ENCODE data around the gene USH1C.

Gene USH1C

DNA sequence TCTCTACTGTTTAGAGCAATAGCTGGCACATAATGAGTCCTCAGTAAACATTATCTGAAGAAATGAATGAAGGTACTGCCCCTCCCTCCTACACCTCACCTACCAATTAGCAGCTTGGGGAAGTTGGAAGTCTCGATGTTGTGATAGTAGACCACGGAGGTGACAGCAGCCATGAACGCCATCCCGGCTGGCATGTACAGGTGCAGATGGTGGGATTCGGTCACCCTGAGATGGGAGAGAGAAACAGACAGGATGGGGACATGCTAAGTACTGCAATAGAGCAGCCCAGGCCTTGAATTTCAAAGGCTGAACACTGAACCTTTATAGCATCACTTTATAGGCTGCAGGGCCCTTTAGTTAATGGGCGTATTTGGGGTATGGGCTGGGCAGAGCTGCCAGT is 74.2 kb downstream of the USH1C start:
- DNase-seq (ENCODE audit: low spot score): no peak

DNA sequence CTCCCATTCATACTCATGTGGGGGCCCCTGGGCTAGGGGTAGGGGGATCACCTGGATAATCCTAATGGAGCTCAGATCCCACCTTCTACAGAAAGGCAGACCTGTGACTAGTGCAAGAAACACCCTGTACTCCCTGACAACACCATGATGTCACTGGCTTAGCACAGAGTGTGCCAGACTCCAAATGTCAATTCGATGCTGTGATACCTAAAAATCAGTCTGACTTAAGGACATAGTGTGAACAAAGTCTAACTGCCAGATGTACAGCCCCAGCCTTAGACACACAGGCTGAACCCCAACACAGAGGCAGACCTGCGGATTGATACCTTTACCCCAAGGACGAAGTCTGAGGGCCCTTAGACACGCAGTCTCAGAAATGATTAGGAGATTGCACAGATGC is 76.1 kb downstream of the USH1C start:
- DNase-seq (ENCODE audit: low spot score): no peak

DNA sequence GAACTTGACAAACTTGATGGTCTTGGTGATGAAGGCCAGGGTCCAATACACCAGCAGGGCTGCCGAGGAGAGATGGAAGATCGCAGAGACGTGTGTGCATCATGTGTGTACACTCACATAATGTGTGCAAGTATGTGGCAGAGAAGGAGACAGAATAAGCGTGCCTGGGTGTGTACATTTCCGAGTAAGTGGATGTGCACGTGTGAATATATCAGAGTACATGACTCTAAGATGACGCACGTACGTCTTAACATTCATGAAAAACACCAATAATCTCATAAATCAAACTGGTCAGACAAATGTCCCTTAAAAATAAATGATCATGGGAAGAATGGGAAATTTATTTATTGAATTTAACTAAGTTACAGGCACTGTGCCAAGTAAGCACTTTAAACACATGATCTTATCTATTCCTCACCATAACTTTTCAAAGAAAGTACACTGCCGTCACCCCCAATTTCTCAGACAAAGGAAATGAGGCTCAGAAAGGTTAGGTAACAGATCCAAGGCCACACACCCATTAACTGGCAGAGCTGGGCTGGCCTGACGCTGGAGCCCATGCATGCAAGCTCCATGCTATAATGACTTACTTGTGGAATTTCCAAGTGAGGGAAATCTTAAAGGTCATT is 80.6 kb downstream of the USH1C start:
- DNase-seq (ENCODE audit: low spot score): no peak

DNA sequence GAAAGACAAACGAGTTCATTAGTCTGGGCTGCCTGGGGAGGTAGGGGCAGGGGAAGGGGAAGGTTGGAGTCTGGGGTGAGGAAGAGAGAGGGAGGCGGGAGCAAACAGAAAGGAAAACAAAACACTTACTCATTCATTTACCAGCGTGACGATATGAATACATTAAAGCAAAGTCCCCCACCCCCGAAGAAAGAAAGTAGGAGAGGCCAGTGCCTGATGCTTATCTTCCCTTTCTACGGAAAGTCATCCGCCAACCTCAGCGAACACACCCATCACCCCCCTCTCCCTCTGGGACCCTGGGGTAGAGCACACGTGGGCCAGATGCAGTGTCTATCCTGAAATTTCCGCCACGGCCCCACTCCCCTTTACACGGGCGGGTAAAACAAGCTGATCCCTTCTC is 81.3 kb downstream of the USH1C start:
- DNase-seq (ENCODE audit: low spot score): no peak

DNA sequence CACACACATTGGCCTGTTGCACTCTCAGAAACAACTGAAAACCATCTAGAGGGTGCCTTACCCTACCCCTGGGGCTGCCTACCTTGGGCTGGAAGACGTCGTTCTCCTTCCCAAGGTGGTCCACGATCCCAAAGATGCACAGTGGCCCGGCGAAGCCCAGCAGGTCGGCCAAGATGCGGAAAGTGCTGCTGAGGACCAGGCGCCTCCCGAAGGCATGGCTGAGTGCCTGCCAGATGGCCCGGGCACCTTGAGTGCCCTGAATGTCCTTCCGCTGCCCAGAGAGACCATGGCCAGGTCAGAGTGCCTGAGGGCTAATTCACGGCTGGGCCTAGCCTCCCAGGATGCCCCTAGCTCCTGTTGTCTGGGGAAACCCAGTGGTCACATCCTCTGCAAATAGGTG is 83.8 kb downstream of the USH1C start:
- DNase-seq (ENCODE audit: low spot score): no peak

DNA sequence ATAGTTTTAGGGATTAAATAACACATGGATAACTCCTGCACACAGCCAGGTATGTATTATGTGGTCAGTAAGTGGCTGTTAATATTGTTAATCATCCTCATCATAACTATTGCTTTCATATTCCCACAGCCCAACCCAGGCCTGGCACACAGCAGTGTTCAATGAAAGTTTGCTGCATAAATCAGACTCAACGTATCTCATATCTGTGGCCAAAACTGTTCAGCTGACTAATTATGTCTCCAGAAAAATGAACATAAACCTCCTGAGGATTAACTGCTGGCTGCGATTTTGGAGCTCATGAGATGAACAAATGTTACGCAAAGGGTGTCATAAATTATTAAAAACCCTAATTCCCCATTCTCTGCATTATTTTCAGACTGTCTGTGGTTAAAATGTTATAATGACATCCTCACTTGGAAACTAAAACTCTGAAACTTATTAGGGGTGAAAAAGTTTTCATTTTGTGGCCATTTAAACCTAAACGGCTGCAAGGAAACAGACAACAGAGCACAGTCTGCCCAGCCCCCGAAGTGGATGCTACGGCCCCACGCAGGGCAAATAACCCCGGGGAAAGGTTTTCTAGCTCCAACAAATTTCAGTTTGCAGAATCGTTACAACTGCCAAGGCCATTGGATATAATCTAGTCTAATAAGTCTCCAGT is 84.8 kb downstream of the USH1C start:
- DNase-seq (ENCODE audit: low spot score): no peak

DNA sequence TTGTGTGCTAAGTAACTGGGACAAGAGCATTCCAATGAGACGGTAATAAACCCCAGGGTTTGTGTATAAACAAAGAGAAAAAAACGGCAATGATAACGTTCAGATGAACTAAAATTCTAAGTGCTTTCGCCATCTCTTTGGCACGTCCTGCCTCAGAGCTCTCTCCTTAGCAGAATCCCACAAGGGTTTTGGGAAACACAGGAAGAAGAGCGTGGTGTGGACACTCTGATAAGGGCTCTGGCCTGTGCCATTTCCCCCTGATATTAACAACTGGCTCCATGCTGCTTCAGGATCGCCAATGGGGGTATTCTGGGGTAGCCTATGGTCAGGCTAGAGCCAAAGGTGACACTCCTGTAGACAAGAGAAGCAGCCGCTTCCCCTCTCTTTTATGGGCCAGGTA is 85.9 kb downstream of the USH1C start:
- DNase-seq (ENCODE audit: low spot score): no peak

DNA sequence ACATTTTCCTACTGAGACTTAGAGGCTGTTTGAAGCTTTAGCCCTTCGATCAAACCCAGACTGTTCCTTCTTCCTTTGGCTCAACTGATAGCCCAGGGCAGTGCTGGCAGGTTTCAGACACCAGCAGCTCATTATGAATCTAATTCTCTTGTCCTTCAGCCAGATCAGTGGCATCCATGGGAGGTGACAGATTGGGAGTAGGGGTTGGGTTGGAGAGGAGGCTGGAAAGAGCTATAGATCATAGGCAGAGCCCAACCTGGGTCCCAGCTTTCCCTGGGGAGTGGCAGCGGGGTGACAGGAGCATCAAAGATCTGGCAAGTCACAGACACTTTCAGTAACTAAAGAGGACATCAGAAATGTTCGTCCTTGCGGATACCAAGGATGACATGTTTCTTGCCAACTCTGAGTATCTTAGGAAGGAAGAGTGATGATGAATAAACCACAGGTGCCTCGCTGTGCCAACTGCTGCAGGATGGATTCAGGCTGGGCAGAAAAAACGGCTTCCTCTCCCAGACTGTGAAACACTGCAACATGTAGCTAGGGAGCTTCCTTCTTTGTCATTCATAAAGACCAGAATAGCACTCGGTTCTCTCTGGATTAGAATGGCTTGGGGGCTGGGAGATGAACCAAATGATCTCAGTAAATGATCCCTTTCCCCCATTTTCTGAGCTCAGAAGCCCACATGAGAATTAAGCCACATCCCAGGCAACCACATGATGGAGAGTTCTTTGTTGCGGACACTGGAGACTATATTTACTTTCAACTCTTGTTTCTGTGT is 86.6 kb downstream of the USH1C start:
- DNase-seq (ENCODE audit: low spot score): no peak

DNA sequence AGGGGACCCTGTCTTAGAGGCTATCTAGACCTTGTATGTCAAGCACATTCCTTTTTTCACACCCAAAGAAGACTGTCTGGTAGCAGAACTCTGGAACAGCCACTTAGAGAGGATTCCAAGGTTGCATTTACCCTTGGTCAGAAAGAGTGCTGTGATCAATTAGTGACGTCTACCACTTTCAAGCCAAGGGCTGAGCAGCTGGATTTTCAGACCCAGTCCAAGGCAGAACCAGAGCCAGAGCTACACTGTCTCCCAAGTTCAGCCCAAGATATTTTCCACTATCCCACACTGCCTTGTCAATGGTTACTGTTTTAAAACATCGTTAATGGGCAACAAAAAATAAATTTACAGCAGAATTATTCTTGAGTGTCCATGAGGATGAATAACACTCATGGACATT is 91.5 kb downstream of the USH1C start:
- DNase-seq (ENCODE audit: low spot score): no peak

DNA sequence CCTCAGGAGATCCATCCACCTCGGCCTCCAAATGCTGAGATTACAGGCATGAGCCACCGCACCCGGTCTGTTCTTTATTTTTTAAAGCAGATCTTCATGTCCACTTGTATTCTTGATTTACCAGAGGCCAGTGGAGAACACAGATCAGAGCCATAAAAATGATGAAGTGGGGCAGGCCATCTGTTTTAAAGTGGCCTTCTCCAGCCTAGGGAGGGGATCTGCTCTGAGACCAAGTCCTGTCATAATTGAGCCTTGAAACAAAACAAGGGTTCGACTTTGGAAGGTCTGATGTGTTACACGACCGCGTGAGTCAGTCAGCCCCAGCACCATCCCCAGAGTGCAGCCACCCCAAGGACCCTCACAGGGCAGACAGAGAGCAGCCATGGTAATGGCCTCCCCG is 95.1 kb downstream of the USH1C start:
- DNase-seq (ENCODE audit: low spot score): no peak

DNA sequence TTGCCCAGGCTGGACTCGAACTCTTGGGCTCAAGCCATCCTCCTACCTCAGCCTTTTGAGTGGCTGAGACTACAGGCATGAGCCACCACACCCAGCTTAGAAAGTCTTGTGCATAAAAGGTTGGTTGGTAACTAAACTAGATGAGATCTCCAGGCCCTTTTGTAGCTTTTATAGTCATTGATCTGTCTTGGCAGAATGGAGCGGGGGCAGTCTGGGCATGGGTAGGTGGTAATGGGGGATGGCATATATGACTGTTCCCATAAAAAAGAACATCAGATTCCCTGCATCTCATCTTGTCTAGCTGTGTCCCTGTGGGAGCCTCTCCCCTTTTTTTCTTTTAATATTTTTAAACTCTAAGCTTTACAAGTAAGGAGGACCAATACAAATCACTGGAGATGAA is 97.7 kb downstream of the USH1C start:
- no peak for DNase-seq (ENCODE audit: low spot score)

DNA sequence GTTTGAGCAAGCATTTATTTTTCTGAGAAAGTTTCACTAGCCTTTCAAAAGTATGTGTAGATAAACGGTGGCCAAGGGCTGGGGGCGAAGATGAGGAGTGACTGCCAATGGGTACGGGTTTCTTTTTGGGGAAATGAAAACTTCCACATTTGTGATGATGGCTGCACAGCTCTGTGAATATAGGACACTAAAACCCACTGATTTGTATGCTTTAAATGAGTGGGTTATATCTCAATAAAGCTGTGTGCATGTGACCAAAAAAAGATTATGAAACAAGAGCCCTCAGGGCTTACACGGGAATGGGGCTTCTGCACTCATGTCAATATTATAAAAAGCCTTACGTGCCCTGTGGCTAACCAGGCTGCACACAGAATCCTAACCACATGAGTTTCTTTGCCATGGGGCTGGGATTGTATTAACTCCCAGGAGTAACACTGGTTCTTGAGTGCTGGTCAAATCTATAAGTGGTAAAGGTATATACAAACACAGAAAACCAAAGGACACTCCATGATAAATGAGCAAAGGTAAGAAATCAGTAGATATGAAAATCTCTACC is 98.9 kb downstream of the USH1C start:
- no peak for DNase-seq (ENCODE audit: low spot score)

DNA sequence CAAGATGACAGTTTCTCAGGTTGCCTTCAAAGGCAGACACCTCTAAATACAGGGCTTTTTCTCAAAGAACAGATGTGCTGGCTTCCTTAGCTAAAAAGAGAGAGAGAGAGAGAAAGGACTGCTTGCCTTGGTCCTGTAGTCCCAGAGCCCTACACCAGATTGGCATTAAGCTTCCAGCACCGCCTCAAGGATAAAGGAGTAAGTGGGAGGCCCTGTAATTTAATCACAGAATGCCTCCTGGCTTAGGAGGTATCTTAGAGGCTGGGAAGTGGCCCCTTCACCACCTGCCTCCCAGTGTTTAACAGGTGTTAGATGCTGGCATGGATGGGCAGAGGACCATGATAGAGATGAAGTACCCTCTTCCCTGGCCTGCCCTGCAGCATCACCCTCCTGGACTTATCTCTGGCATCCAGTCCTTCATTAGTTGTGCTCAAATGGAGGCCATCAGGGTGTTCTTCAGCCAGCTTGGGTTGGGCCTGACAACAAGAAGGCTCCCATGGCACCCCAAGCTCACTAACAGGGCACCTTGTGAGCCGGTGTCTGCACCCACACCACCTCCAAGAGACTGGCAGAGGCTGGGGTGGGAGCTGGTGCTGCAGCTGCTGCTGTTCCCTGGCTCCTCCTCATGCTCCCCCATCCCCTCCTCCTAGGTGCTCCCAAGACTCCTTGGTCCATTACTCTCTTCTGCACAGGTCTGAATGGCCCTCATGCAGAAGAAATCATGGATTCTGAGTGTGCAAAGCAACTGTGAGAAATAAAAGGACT is 100.1 kb downstream of the USH1C start:
- peak; percentile 80 for DNase-seq (ENCODE audit: low spot score)

Measured in D341Med (cell line).